Measurements from ENCODE around the gene GPD1L. TPM values are rescaled to one million over a fixed set of nuclear protein-coding genes. Genes with fewer than 3 reads are reported as not detected.
"Not testable (repeated sequence)": the region's sequence is repeated elsewhere in the genome, so short reads cannot be mapped to it uniquely, and the experiment has no call there.

Gene GPD1L
- total RNA-seq: 100 to 1,000 TPM in 1 of 4 donors, 10 to 100 TPM in 3; 80.8 to 168 (median 91.3) TPM

GRCh38 chr3:32106132-32106928 is at the start of gene GPD1L:
Gene GPD1L (plus strand): TSS chr3:32106620. CDS start chr3:32106712, 92 bp downstream.
- intact Hi-C loops (cut with DNase I; ENCODE audit: low total_unique reads) (loop anchor here (1.0 to 2.0 kb wide), 2 partner anchors 62 to 574 kb away; partner anchors contain the start of gene STT3B), in situ Hi-C loops (cut with MboI; ENCODE audit: low sequenced_read_pairs in 4 of 4) (loop anchor here in 1 of 4 donors (25.0 kb wide), 1 partner anchor 569 kb away; the partner anchor contains the start of gene STT3B)
- Histone ChIP-seq H3K27ac (peak within 1 kb of the TSS; percentile 86 to 96 (median 94)), H3K4me3 (peak within 1 kb of the TSS; percentile 63 to 92 (median 78)), H3K27me3 (no peaks in the 10 kb centered on the region), H3K9me3 (no peaks in the 10 kb centered on the region), H3K36me3 (no peaks in the 10 kb centered on the region), H3K4me1 (peaks cover 40 to 48% of the 10 kb centered on the region in 2 donors)
- DNase-seq: peak; percentile 92 to 95
- TF ChIP-seq POLR2A (IDR thresholded peaks at IDR 0.05) (peak; percentile 78 to 87), CTCF (IDR thresholded peaks at IDR 0.05 in 4 of 5, conservative IDR thresholded peaks at IDR 0.05 in 1 of 5) (no peak)
- peak; percentile 57 to 60 for ATAC-seq

GRCh38 chr3:32058465-32058864 is 48.0 kb upstream of the GPD1L start:
- H3K4me3 ChIP-seq; DNase-seq; H3K9me3 ChIP-seq; intact Hi-C loops (cut with DNase I; ENCODE audit: low total_unique reads); H3K27me3 ChIP-seq; in situ Hi-C loops (cut with MboI; ENCODE audit: low sequenced_read_pairs in 4 of 4); ATAC-seq; H3K4me1 ChIP-seq; H3K27ac ChIP-seq; H3K36me3 ChIP-seq: not testable (repeated sequence)

- no peak overlapping the region for H3K4me3 ChIP-seq
- no peaks in the 10 kb centered on the region for H3K27me3 ChIP-seq
- no peak for ATAC-seq
- no peak for DNase-seq
- in situ Hi-C loops (cut with MboI; ENCODE audit: low sequenced_read_pairs in 4 of 4) (no loop called here), intact Hi-C loops (cut with DNase I; ENCODE audit: low total_unique reads) (no loop called here)
- TF ChIP-seq POLR2A (IDR thresholded peaks at IDR 0.05) (no peak), CTCF (IDR thresholded peaks at IDR 0.05 in 4 of 5, conservative IDR thresholded peaks at IDR 0.05 in 1 of 5) (no peak)
- no peak overlapping the region for H3K27ac ChIP-seq
- H3K9me3 ChIP-seq: no peaks in the 10 kb centered on the region
- H3K4me1 ChIP-seq: no peaks in the 10 kb centered on the region
- no peaks in the 10 kb centered on the region for H3K36me3 ChIP-seq
These were observed 43.4 kb upstream of the GPD1L start for GRCh38 chr3:32062950-32063582.

- Histone ChIP-seq H3K27me3 (no peaks in the 10 kb centered on the region), H3K4me1 (no peaks in the 10 kb centered on the region), H3K9me3 (no peaks in the 10 kb centered on the region), H3K27ac (no peak overlapping the region), H3K4me3 (no peak overlapping the region), H3K36me3 (no peaks in the 10 kb centered on the region)
- intact Hi-C loops (cut with DNase I; ENCODE audit: low total_unique reads): no loop called here
- in situ Hi-C loops (cut with MboI; ENCODE audit: low sequenced_read_pairs in 4 of 4): no loop called here
- ATAC-seq (no peak), DNase-seq (no peak)
- TF ChIP-seq POLR2A (IDR thresholded peaks at IDR 0.05): no peak
- TF ChIP-seq CTCF (IDR thresholded peaks at IDR 0.05 in 4 of 5, conservative IDR thresholded peaks at IDR 0.05 in 1 of 5): no peak
These were observed 39.7 kb upstream of the GPD1L start for GRCh38 chr3:32066686-32067085.

GRCh38 chr3:32074194-32074593 is 32.2 kb upstream of the GPD1L start:
- ATAC-seq; intact Hi-C loops (cut with DNase I; ENCODE audit: low total_unique reads); H3K27ac ChIP-seq; H3K27me3 ChIP-seq; in situ Hi-C loops (cut with MboI; ENCODE audit: low sequenced_read_pairs in 4 of 4); H3K4me3 ChIP-seq; H3K9me3 ChIP-seq; DNase-seq; H3K4me1 ChIP-seq; H3K36me3 ChIP-seq: not testable (repeated sequence)

Measured in gastrocnemius medialis (tissue), 4 donors.